ENCODE measurements around the gene OR2K2.
"Not testable (repeated sequence)": the region's sequence is repeated elsewhere in the genome, so short reads cannot be mapped to it uniquely, and the experiment has no call there.

OR2K2 gene

GRCh38 chr9:111284703-111285102 is 45.3 kb downstream of the OR2K2 start:
- DNase-seq (ENCODE audit: low read depth in 1 of 2, low spot score in 1 of 2), result no peak
- no peak for TF ChIP-seq JUND (IDR thresholded peaks at IDR 0.05; ENCODE audit: low read depth)
- in situ Hi-C loops (cut with HindIII; ENCODE audit: low pct_unique_long_range_greater_than_20kb, low sequenced_read_pairs), result no loop called here

- in situ Hi-C loops (cut with HindIII; ENCODE audit: low pct_unique_long_range_greater_than_20kb, low sequenced_read_pairs), result no loop called here
- no peak for TF ChIP-seq JUND (IDR thresholded peaks at IDR 0.05; ENCODE audit: low read depth)
- no peak for DNase-seq (ENCODE audit: low read depth in 1 of 2, low spot score in 1 of 2)
These were observed 47.2 kb downstream of the OR2K2 start for GRCh38 chr9:111282845-111283244.

GRCh38 chr9:111280795-111281194 is 49.2 kb downstream of the OR2K2 start:
- DNase-seq (ENCODE audit: low read depth in 1 of 2, low spot score in 1 of 2); in situ Hi-C loops (cut with HindIII; ENCODE audit: low pct_unique_long_range_greater_than_20kb, low sequenced_read_pairs): not testable (repeated sequence)

Data from T47D (cell line).